HEK293 (cell line): ENCODE data around the gene RUFY2.

ENCODE experiments used
- CTCF ChIA-PET: fragments of 350-600 bp; formaldehyde crosslinking; extraction: SDS; loops from one replicate; lab custom pipeline; 2021; ENCODE audit warnings: antibody characterized with exemption; lab: Yijun Ruan, JAX
- POLR2A ChIA-PET: fragments of 300-600 bp; formaldehyde crosslinking; extraction: SDS; loops from one replicate; lab custom pipeline; 2020; ENCODE audit warnings: antibody characterized with exemption, inconsistent platforms; lab: Yijun Ruan, JAX
- H3K27ac ChIP-seq: fragments of 200-500 bp; sonication (Bioruptor generic); 2 replicates; pipeline ENCODE4 v1.5.1; 2014; ENCODE audit warnings: low read depth, low read length, control low read depth, inconsistent platforms; ENCODE audit errors: extremely low read depth
- H3K36me3 ChIP-seq, 2 experiments: fragments of 200-500 bp in 1 of 2; sonication (Bioruptor generic) in 1 of 2; 1 replicate in 1 of 2; 2 replicates in 1 of 2; pipeline ENCODE4 v1.5.1; 2014 to 2017; ENCODE audit warnings: inconsistent platforms in 2 of 2, low read length in 2 of 2; ENCODE audit not compliant: control insufficient read depth in 2 of 2, insufficient read depth in 1 of 2
- H3K4me1 ChIP-seq: fragments of 200-500 bp; sonication (Bioruptor generic); 2 replicates; pipeline ENCODE4 v1.5.1; 2014; ENCODE audit warnings: mild to moderate bottlenecking, low read length, inconsistent platforms; ENCODE audit not compliant: control insufficient read depth, insufficient read depth
- H3K4me3 ChIP-seq: 2 replicates; pipeline ENCODE4 v1.5.1; 2011; ENCODE audit warnings: low read depth, mild to moderate bottlenecking, control low read depth, low read length, moderate library complexity
- H3K9me3 ChIP-seq: fragments of 200-500 bp; sonication (Bioruptor generic); 2 replicates; pipeline ENCODE4 v1.5.1; 2014; ENCODE audit warnings: low read depth, low read length, inconsistent platforms; ENCODE audit not compliant: control insufficient read depth, insufficient read depth
- GLIS2 ChIP-seq: fragments of 450-650 bp; formaldehyde crosslinking; IDR thresholded peaks from 2 replicates; pipeline ENCODE4 v1.5.1; 2016; ENCODE audit warnings: missing biosample characterization, missing genetic modification characterization
- HOXC10 ChIP-seq: sonication (generic); formaldehyde crosslinking; IDR thresholded peaks from 2 replicates; pipeline ENCODE4 v1.8.1; 2023; ENCODE audit warnings: mild to moderate bottlenecking, missing genetic modification reagents
- IKZF3 ChIP-seq: fragments of 450-650 bp; IDR thresholded peaks from 2 replicates; pipeline ENCODE4 v1.5.0; 2018; ENCODE audit warnings: missing biosample characterization, mild to moderate bottlenecking, missing genetic modification characterization, moderate library complexity
- SP3 ChIP-seq: fragments of 450-650 bp; formaldehyde crosslinking; IDR thresholded peaks from 2 replicates; pipeline ENCODE4 v1.5.1; 2016; ENCODE audit warnings: missing biosample characterization, missing genetic modification characterization
- ZBTB17 ChIP-seq: fragments of 450-650 bp; formaldehyde crosslinking; IDR thresholded peaks from 2 replicates; pipeline ENCODE4 v1.5.1; 2016; ENCODE audit warnings: missing biosample characterization, missing genetic modification characterization
- ZBTB7A ChIP-seq: fragments of 450-650 bp; formaldehyde crosslinking; IDR thresholded peaks from 2 replicates; pipeline ENCODE4 v1.5.1; 2016; ENCODE audit warnings: low read depth, missing biosample characterization, missing genetic modification characterization
- ZNF24 ChIP-seq: fragments of 450-650 bp; formaldehyde crosslinking; IDR thresholded peaks from 2 replicates; pipeline ENCODE4 v1.5.1; 2016; ENCODE audit warnings: missing biosample characterization, missing genetic modification characterization
- ZNF341 ChIP-seq: fragments of 450-650 bp; formaldehyde crosslinking; IDR thresholded peaks from 2 replicates; pipeline ENCODE4; 2016; ENCODE audit warnings: low read depth, missing biosample characterization, missing genetic modification characterization
- ZNF501 ChIP-seq: fragments of 450-650 bp; formaldehyde crosslinking; IDR thresholded peaks from 2 replicates; pipeline ENCODE4 v1.5.1; 2016; ENCODE audit warnings: missing biosample characterization, missing genetic modification characterization
- ZNF629 ChIP-seq: fragments of 450-650 bp; formaldehyde crosslinking; IDR thresholded peaks from 2 replicates; pipeline ENCODE4 v1.5.1; 2017; ENCODE audit warnings: missing biosample characterization, missing genetic modification characterization
- TF ChIP-seq, protein P1 (sequence below): fragments of 450-650 bp; formaldehyde crosslinking; IDR thresholded peaks from 2 replicates; pipeline ENCODE4 v1.5.1; 2017; ENCODE audit warnings: missing biosample characterization, missing genetic modification characterization
- TF ChIP-seq, protein P2 (sequence below): fragments of 450-650 bp; formaldehyde crosslinking; IDR thresholded peaks from 2 replicates; pipeline ENCODE4 v1.5.1; 2016; ENCODE audit warnings: missing biosample characterization, missing genetic modification characterization
- TF ChIP-seq, protein P3 (sequence below): sonication (generic); formaldehyde crosslinking; IDR thresholded peaks from 2 replicates; pipeline ENCODE4 v1.8.1; 2022; ENCODE audit warnings: mild to moderate bottlenecking, moderate library complexity, missing genetic modification reagents
- TF ChIP-seq, protein P4 (sequence below): fragments of 450-650 bp; formaldehyde crosslinking; IDR thresholded peaks from 2 replicates; pipeline ENCODE4 v1.5.1; 2016; ENCODE audit warnings: missing biosample characterization, missing genetic modification characterization
- TF ChIP-seq, protein P5 (sequence below): fragments of 450-650 bp; formaldehyde crosslinking; IDR thresholded peaks from 2 replicates; pipeline ENCODE4 v1.5.1; 2016; ENCODE audit warnings: missing biosample characterization, missing genetic modification characterization
- TF ChIP-seq, protein P6 (sequence below): fragments of 450-650 bp; formaldehyde crosslinking; conservative IDR thresholded peaks from 2 replicates; pipeline ENCODE4 v1.5.1; 2016; ENCODE audit warnings: low read depth, missing biosample characterization, missing genetic modification characterization
- TF ChIP-seq, protein P7 (sequence below): fragments of 450-650 bp; IDR thresholded peaks from 2 replicates; pipeline ENCODE4 v1.5.1; 2018; ENCODE audit warnings: missing biosample characterization, mild to moderate bottlenecking, missing genetic modification characterization
- TF ChIP-seq, protein P8 (sequence below): fragments of 450-650 bp; IDR thresholded peaks from 2 replicates; pipeline ENCODE4 v1.5.1; 2018; ENCODE audit warnings: missing biosample characterization, missing genetic modification characterization

The RUFY2 gene, protein sequence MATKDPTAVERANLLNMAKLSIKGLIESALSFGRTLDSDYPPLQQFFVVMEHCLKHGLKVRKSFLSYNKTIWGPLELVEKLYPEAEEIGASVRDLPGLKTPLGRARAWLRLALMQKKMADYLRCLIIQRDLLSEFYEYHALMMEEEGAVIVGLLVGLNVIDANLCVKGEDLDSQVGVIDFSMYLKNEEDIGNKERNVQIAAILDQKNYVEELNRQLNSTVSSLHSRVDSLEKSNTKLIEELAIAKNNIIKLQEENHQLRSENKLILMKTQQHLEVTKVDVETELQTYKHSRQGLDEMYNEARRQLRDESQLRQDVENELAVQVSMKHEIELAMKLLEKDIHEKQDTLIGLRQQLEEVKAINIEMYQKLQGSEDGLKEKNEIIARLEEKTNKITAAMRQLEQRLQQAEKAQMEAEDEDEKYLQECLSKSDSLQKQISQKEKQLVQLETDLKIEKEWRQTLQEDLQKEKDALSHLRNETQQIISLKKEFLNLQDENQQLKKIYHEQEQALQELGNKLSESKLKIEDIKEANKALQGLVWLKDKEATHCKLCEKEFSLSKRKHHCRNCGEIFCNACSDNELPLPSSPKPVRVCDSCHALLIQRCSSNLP

DNA sequence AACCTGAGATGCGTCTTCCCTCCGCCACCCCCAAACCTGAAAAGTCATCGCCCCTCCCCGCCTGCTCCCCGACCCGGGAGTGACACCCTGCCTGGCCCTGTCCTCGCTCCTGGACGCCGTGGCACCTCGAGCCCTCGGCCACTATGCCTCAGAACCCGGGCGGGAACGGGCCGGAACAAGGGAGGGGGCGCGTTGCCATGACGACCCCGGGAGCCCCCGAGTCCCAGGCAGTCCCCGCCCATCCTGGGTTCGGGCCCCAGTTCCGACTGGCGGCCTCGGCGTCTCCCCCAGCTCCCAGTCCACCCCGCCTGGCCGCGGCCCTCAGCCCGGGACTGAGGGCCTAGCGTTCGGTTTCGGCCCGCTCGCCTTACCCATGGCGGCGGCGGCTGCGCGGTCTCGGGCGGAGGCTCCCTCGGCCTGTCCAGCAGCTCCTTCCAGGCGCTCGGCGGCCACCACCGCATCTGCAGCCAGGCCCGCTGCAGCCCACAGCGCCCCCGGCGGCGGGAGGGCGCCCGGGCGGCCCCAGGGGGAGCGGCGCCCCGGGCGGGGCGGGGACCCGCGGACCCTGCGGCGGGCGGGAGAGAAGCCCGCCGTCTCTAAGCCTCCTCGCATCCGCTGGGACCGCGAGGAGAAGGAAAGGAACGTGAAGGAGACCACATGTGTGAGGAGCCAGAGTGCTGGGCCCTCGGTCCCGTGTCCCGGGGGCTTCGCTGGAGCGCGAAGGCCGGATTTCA lies at the start of gene RUFY2:
TSS of gene RUFY2 (minus strand) at position 463 of the 734 bp plus-strand sequence. CDS start at position 375, 88 bp downstream.
- Histone ChIP-seq H3K4me1 (no peaks in the 10 kb centered on the region), H3K36me3 (no peaks in the 10 kb centered on the region; a peak in 1 of 3 replicates), H3K27ac (peak within 1 kb of the TSS; percentile 93), H3K9me3 (no peaks in the 10 kb centered on the region), H3K4me3 (peak within 1 kb of the TSS; percentile 100)
- POLR2A ChIA-PET: interaction anchor here (0.6 to 1.3 kb wide), 6 partner anchors 9 to 400 kb away, joined by 3 to 6 read pairs (median 4); partner anchors contain the start of genes DNA2 and PBLD
- CTCF ChIA-PET: interaction anchor here (0.6 to 1.2 kb wide), 9 partner anchors 10 to 510 kb away, joined by 3 to 5 read pairs (median 3); no protein-coding TSS in a partner anchor
- TF ChIP-seq, protein P1, sequence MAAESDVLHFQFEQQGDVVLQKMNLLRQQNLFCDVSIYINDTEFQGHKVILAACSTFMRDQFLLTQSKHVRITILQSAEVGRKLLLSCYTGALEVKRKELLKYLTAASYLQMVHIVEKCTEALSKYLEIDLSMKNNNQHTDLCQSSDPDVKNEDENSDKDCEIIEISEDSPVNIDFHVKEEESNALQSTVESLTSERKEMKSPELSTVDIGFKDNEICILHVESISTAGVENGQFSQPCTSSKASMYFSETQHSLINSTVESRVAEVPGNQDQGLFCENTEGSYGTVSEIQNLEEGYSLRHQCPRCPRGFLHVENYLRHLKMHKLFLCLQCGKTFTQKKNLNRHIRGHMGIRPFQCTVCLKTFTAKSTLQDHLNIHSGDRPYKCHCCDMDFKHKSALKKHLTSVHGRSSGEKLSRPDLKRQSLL (tag by site-specific recombination): peak; percentile 1; the same call in 1 of the 2 replicates
- peak; percentile 74 for TF ChIP-seq ZBTB17 (tag by site-specific recombination)
- 0 out of 2 replicates have a peak, but pooled peaks have one; percentile 2 for TF ChIP-seq SP3 (tag by site-specific recombination)
- no peak; the same call in none of the 2 replicates for TF ChIP-seq ZBTB7A (tag by site-specific recombination)
- TF ChIP-seq, protein P2, sequence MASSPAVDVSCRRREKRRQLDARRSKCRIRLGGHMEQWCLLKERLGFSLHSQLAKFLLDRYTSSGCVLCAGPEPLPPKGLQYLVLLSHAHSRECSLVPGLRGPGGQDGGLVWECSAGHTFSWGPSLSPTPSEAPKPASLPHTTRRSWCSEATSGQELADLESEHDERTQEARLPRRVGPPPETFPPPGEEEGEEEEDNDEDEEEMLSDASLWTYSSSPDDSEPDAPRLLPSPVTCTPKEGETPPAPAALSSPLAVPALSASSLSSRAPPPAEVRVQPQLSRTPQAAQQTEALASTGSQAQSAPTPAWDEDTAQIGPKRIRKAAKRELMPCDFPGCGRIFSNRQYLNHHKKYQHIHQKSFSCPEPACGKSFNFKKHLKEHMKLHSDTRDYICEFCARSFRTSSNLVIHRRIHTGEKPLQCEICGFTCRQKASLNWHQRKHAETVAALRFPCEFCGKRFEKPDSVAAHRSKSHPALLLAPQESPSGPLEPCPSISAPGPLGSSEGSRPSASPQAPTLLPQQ (tag by site-specific recombination): peak; percentile 69
- peak; percentile 7; the same call in 1 of the 2 replicates for TF ChIP-seq ZNF341
- TF ChIP-seq, protein P3, sequence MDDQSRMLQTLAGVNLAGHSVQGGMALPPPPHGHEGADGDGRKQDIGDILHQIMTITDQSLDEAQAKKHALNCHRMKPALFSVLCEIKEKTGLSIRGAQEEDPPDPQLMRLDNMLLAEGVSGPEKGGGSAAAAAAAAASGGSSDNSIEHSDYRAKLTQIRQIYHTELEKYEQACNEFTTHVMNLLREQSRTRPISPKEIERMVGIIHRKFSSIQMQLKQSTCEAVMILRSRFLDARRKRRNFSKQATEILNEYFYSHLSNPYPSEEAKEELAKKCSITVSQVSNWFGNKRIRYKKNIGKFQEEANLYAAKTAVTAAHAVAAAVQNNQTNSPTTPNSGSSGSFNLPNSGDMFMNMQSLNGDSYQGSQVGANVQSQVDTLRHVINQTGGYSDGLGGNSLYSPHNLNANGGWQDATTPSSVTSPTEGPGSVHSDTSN (CRISPR knock-in tag): peak; percentile 81
- TF ChIP-seq, protein P4, sequence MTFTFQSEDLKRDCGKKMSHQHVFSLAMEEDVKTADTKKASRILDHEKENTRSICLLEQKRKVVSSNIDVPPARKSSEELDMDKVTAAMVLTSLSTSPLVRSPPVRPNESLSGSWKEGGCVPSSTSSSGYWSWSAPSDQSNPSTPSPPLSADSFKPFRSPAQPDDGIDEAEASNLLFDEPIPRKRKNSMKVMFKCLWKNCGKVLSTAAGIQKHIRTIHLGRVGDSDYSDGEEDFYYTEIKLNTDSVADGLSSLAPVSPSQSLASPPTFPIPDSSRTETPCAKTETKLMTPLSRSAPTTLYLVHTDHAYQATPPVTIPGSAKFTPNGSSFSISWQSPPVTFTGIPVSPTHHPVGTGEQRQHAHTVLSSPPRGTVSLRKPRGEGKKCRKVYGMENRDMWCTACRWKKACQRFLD: no peak
- peak; percentile 41; the same call in 1 of the 2 replicates for TF ChIP-seq ZNF24 (tag by site-specific recombination)
- TF ChIP-seq IKZF3 (tag by site-specific recombination): peak; percentile 61; the same call in 1 of the 2 replicates
- TF ChIP-seq, protein P5, sequence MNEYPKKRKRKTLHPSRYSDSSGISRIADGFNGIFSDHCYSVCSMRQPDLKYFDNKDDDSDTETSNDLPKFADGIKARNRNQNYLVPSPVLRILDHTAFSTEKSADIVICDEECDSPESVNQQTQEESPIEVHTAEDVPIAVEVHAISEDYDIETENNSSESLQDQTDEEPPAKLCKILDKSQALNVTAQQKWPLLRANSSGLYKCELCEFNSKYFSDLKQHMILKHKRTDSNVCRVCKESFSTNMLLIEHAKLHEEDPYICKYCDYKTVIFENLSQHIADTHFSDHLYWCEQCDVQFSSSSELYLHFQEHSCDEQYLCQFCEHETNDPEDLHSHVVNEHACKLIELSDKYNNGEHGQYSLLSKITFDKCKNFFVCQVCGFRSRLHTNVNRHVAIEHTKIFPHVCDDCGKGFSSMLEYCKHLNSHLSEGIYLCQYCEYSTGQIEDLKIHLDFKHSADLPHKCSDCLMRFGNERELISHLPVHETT (tag by site-specific recombination): peak; percentile 30; the same call in 1 of the 2 replicates
- TF ChIP-seq GLIS2 (tag by site-specific recombination): peak; percentile 82
- 0 out of 2 replicates have a peak, but pooled peaks have one; percentile 18 for TF ChIP-seq ZNF629 (tag by site-specific recombination)
- TF ChIP-seq HOXC10: 0 out of 2 replicates have a peak, but pooled peaks have one; percentile 36
- TF ChIP-seq ZNF501 (tag by site-specific recombination): peak; percentile 98
- TF ChIP-seq, protein P6, sequence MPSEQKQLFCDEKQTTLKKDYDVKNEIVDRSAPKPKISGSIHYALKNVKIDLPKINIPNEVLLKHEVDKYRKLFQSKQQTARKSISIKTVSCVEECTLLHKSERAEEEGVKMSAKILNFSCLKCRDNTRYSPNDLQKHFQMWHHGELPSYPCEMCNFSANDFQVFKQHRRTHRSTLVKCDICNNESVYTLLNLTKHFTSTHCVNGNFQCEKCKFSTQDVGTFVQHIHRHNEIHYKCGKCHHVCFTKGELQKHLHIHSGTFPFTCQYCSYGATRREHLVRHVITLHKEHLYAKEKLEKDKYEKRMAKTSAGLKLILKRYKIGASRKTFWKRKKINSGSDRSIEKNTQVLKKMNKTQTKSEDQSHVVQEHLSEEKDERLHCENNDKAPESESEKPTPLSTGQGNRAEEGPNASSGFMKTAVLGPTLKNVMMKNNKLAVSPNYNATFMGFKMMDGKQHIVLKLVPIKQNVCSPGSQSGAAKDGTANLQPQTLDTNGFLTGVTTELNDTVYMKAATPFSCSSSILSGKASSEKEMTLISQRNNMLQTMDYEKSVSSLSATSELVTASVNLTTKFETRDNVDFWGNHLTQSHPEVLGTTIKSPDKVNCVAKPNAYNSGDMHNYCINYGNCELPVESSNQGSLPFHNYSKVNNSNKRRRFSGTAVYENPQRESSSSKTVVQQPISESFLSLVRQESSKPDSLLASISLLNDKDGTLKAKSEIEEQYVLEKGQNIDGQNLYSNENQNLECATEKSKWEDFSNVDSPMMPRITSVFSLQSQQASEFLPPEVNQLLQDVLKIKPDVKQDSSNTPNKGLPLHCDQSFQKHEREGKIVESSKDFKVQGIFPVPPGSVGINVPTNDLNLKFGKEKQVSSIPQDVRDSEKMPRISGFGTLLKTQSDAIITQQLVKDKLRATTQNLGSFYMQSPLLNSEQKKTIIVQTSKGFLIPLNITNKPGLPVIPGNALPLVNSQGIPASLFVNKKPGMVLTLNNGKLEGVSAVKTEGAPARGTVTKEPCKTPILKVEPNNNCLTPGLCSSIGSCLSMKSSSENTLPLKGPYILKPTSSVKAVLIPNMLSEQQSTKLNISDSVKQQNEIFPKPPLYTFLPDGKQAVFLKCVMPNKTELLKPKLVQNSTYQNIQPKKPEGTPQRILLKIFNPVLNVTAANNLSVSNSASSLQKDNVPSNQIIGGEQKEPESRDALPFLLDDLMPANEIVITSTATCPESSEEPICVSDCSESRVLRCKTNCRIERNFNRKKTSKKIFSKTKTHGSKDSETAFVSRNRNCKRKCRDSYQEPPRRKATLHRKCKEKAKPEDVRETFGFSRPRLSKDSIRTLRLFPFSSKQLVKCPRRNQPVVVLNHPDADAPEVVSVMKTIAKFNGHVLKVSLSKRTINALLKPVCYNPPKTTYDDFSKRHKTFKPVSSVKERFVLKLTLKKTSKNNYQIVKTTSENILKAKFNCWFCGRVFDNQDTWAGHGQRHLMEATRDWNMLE: no peak
- TF ChIP-seq, protein P7, sequence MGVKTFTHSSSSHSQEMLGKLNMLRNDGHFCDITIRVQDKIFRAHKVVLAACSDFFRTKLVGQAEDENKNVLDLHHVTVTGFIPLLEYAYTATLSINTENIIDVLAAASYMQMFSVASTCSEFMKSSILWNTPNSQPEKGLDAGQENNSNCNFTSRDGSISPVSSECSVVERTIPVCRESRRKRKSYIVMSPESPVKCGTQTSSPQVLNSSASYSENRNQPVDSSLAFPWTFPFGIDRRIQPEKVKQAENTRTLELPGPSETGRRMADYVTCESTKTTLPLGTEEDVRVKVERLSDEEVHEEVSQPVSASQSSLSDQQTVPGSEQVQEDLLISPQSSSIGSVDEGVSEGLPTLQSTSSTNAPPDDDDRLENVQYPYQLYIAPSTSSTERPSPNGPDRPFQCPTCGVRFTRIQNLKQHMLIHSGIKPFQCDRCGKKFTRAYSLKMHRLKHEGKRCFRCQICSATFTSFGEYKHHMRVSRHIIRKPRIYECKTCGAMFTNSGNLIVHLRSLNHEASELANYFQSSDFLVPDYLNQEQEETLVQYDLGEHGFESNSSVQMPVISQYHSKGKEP: peak; percentile 79
- TF ChIP-seq, protein P8, sequence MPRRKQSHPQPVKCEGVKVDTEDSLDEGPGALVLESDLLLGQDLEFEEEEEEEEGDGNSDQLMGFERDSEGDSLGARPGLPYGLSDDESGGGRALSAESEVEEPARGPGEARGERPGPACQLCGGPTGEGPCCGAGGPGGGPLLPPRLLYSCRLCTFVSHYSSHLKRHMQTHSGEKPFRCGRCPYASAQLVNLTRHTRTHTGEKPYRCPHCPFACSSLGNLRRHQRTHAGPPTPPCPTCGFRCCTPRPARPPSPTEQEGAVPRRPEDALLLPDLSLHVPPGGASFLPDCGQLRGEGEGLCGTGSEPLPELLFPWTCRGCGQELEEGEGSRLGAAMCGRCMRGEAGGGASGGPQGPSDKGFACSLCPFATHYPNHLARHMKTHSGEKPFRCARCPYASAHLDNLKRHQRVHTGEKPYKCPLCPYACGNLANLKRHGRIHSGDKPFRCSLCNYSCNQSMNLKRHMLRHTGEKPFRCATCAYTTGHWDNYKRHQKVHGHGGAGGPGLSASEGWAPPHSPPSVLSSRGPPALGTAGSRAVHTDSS (tag by site-specific recombination): peak; percentile 28; the same call in 1 of the 2 replicates
